Measurements from ENCODE around the gene ERLIN1.
A peak's percentile ranks its signal among the peaks of the same experiment; 100 is the strongest.

Gene ERLIN1

GRCh38 chr10:100173035-100173434 lies 12.8 kb downstream of the ERLIN1 start:
- DNase-seq (ENCODE audit: extremely low read depth in 1 of 2, low read depth in 1 of 2), result no peak

DNA sequence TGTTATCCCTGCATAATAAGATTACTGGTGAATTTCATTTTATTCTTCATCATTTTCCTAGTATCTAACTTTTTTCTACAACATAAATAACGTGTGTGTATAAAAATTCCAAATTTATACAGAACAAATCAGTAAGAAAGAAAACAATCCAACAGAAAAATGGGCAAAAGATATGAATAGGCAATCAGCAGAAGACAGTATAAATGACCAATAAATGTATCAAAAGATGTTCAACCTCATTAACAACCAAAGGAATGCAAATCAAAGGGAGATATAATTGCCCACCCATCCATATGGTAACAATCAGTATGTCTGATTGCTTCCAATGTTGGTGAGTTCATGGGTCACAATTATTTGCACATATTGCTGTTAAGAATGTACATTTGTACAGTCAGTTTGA lies 13.5 kb downstream of the ERLIN1 start:
- DNase-seq (ENCODE audit: extremely low read depth in 1 of 2, low read depth in 1 of 2), result no peak

DNA sequence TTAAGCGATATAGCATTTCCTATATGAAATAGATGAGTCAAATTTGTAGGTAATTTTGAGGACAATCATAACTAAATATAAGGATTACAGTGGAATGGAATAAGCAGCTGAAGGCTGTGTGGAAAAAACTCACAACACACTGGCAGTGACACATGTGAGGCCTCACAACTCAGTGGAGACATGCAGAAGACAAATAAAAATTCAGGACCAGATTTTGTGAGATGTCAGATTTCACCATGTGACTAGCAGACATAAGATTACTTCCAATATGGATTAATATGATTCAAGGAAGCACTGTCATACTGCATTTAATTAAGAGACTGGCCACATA lies 17.6 kb downstream of the ERLIN1 start:
- no peak for DNase-seq (ENCODE audit: extremely low read depth in 1 of 2, low read depth in 1 of 2)

- no peak for DNase-seq (ENCODE audit: extremely low read depth in 1 of 2, low read depth in 1 of 2)
These were observed 18.1 kb downstream of the ERLIN1 start for GRCh38 chr10:100167553-100168312.

DNA sequence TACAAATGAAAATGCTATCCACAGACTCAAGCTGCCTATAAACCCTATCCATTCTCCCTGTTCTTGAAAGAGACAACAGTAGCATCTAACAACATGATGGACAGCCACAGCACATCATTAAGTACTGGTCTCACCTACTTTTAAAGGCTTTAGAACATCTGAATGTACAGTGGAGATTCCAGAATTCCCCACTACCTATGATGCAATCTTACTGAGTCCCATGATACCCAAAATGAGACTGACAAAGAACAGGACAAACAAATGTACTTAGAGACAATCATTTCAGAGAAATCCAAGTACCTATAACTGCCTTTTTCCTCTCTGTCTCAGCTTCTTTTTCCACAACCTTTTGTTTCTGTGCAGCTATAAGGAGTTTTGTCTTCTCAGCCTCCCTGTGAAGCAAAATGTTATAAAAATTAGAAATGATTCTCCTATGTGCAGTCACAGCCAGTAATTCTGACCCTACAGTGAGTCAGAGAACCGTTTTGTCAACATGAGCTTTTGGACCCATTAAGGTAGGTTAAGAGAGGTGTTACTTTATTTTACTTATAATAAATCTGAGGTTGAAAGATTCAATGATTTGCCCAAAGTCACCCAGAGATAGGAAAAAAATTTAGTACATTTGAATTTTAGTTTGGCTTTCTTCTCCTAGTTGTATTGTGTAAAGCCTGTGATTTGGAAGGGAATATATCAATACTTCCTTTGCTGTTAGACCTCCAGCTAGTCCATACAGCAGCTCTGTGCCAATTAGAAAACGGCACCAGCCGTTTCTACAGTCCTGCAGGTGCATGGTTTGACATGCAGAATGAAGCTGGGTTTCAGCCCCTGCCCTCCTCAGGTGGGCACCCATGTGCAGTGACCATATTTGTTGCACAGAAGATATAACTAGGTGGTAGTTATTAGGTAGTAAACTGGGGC lies 21.9 kb downstream of the ERLIN1 start:
- DNase-seq (ENCODE audit: extremely low read depth in 1 of 2, low read depth in 1 of 2), result no peak

GRCh38 chr10:100162696-100163095 lies 23.1 kb downstream of the ERLIN1 start:
- DNase-seq (ENCODE audit: extremely low read depth in 1 of 2, low read depth in 1 of 2), result no peak

GRCh38 chr10:100158044-100158805 lies 27.6 kb downstream of the ERLIN1 start:
- DNase-seq (ENCODE audit: extremely low read depth in 1 of 2, low read depth in 1 of 2), result no peak

DNA sequence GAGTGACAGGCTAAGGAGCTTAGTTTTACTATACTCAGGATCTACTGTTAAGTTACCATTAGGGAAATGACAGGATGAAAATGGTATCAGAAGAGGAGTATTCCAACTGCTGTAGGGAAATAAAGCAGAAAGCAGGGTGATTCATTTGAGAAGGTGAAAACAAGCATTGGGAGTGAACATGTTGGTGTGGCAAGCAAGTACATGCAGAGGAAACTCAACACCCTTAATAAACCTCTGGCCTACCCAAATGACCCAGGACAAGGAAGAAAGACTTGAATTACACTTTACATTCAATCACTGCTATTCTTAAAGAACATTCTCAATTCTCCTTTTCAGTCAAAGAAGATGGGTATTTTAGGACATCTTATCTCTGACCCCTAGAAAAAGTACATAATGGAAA lies 28.7 kb downstream of the ERLIN1 start:
- DNase-seq (ENCODE audit: extremely low read depth in 1 of 2, low read depth in 1 of 2), result no peak

DNA sequence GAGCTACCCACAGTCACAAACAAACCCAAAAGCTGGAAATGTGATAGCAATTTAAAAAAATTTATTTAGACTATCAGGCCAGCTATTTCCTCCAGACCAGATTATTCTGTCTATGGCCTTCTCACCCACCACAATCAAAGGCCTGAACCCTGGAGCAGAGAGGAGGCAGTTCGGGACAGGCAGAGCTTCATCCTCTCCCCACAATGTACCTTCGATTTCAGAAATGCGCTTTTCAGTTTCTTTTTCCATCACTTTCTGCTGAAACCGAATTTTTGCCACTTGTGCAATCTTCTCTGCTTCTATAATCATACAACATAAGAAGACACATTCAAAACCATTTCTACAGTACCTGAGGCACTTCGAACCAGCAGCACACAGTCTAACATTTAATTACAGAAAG lies 29.9 kb downstream of the ERLIN1 start:
- no peak for DNase-seq (ENCODE audit: extremely low read depth in 1 of 2, low read depth in 1 of 2)

DNA sequence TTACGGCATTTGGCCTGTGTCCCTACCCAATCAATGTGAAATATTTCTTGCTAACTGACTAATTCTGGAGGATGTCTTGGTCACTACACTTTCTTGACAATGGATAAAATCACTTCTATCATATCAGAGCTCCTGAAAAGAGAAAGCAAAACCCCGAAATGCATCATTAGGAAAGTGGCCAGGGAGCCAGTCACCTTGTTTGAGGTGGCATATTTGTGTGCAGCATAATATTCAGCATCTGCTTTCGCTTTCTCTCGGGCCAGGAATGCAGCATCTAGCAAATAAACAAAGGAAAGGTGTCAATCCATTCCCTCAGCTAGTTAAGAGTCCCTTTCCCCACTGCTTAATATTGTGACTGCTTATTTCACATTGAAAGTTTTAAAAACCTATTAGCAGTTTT lies 31.2 kb downstream of the ERLIN1 start:
- DNase-seq (ENCODE audit: extremely low read depth in 1 of 2, low read depth in 1 of 2), result no peak

DNA sequence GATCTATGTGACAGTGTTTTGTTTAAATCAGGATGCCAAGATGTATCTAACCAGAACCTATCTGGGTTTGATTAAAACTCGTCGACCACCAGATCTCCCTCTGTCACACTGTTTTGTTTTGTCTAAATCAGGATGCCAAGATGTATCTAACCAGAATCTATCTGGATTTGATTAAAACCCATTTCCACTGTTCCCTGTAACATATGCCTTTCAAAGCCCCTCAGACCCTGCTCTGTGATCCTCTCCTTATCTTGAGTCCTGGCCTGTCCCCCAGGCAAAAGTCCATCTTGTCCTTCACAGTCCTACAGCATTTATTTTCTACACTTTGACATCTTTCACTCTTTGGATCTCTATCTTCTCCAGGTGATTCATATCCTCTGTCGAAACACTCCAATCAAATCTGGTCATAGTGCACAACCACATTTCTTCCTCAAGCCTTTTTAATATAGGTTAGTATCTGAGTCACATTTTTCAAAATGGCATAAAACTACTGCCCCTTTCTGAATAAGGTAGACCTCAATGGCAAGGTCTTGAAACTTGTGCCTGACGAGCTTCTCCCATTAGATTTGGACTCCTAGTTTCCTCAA lies 32.5 kb downstream of the ERLIN1 start:
- no peak for DNase-seq (ENCODE audit: extremely low read depth in 1 of 2, low read depth in 1 of 2)

DNA sequence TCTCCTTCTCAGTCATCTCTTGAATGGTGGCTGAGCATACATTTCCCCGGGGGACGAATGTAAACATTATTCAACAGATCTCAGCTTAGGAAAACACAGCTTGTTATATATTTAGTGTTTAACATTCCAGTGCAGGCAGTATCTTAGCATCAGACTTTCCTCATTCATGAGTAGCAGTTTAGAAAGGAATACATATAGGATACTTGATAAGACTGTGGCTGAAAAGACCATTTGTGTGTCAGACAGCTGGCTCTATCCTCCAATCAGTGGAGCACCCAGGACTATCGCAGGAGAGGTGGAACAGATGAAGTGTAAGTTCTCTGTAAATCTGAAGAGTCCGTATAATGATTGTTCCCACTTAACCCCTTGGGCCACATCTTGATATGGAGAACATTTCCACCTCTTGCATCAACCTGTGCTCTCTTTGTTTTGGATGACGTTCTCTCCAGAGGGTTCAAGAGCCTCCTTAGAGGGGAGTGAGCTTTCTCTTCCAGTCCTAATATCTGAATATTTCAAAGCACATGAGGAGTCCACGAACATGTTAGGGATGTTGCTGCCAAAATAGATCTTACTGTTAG lies 34.0 kb downstream of the ERLIN1 start:
- DNase-seq (ENCODE audit: extremely low read depth in 1 of 2, low read depth in 1 of 2), result no peak

- DNase-seq (ENCODE audit: extremely low read depth in 1 of 2, low read depth in 1 of 2), result peak; percentile 0 to 25
These were observed 37.2 kb downstream of the ERLIN1 start for GRCh38 chr10:100148353-100149211.

DNA sequence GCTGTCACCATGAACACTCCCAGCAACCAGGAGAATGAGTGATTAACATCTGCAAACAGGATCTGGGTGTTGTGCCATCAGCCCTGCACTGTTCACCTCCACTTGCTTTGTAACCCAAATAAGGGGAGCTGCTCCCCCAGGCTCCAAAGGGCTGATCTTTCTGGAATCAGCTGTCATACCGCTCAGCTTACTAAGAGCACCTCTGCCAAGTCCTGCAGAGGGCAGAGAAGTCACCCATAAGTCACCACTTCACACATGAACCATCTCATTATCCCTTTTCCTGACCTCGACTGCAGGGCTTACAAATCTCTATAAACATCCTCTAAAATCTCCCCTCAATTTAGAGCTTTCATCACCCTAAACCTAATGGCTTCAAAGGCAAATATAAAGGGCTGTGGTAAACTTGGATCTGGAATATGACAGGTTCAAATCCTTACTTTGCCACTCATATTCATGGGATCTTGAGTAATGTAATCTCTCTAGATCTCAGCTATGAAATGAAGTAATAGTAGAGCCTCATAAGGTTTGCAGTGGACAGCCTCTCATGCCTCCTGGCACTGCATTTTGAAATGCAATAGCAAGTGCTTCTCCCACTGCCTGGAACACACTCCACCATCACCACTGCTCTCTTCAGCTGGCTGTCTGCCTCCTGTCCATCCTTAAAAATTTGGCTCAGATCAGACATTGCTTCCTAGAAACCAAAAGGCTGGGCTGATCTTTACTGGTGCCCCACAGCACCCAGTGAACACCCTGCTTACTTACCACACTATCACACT lies 38.8 kb downstream of the ERLIN1 start:
- no peak for DNase-seq (ENCODE audit: extremely low read depth in 1 of 2, low read depth in 1 of 2)

DNA sequence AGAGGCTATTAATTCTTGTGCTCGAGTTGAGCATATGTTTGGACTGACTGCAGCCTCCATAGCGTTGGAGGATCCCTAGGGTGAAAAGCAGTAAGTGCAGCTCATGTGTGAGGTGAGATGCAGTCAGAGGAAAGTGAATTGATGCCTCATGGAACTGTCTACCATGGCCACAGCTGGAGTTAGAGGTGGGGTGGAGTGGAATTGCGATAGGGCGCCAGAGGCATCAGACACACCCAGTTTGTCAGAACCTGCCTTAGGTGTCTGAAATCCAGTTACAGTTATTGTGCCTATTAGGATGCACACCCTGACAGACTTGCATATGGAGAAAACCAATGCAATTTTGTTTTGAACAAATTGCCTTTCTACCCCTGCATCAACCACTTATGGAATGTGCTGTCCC lies 39.4 kb downstream of the ERLIN1 start:
- DNase-seq (ENCODE audit: extremely low read depth in 1 of 2, low read depth in 1 of 2), result no peak

DNA sequence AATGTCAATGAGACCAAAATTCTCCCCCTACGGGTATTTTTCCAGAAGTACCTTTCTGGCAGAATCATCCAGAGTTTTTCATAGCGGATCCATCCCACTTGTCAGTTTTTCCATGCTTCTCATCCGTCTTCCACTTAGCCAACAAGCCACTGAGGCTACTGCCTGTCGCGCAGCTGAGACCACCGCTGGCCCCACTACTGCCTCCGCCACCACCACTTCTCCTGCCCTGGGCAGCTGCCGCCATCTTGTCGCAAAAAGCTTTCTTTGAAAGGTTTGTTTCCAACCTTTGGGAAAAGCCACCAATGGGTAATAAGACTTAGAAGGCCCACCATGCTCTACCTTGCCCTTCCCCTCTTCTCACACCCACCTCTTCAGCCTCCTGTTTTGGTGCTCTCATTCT lies 42.1 kb downstream of the ERLIN1 start:
- no peak for DNase-seq (ENCODE audit: extremely low read depth in 1 of 2, low read depth in 1 of 2)

GRCh38 chr10:100141446-100142087 lies 44.3 kb downstream of the ERLIN1 start:
- DNase-seq (ENCODE audit: extremely low read depth in 1 of 2, low read depth in 1 of 2), result no peak

DNA sequence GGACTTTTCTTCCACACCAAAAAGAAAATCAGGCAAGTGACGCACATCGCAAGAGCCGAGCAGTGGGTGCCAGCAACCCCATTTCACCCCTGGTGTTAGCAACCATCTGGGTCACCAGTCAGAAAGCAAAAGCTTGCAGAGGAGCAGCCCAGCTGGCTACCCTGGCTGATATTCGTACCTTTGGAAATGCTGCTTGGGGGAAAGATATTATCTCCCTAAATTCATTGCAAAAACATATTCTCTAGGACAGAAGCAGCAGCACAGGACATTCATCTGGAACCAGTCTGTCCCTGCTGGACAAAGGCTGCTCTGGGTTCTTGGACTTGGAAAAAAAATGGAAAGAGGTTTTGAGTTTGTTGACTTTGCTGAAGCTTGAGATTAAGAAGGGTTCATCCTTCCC lies 45.8 kb downstream of the ERLIN1 start:
- DNase-seq (ENCODE audit: extremely low read depth in 1 of 2, low read depth in 1 of 2), result no peak
